Lower lobe of right lung (tissue), 2 donors: Measurements from ENCODE around the gene AKAP6. TPM values are rescaled to one million over a fixed set of nuclear protein-coding genes. Genes with fewer than 3 reads are reported as not detected.

Experiments
- ATAC-seq, 2 donors: fragments of 200-7000 bp; cut with Tn5 transposase; one replicate each; pipeline ENCODE4 v1.9.1; 2020 to 2022; ENCODE audit warnings: mild to moderate bottlenecking in 2 of 2, moderate library complexity in 2 of 2
- DNase-seq: peaks from one replicate; pipeline ENCODE4 v3.0.0-alpha.2; 2020
- H3K27ac ChIP-seq: fragments of 200-600 bp; one replicate; pipeline ENCODE4 v1.8.0; 2022
- H3K27me3 ChIP-seq: fragments of 200-600 bp; one replicate; pipeline ENCODE4 v1.8.0; 2022; ENCODE audit warnings: low read depth
- H3K36me3 ChIP-seq: fragments of 200-600 bp; one replicate; pipeline ENCODE4 v1.8.0; 2022; ENCODE audit warnings: mild to moderate bottlenecking
- H3K4me1 ChIP-seq: fragments of 200-600 bp; one replicate; pipeline ENCODE4 v1.8.0; 2022
- H3K4me3 ChIP-seq: fragments of 200-600 bp; one replicate; pipeline ENCODE4 v1.8.0; 2022; ENCODE audit warnings: mild to moderate bottlenecking
- H3K9me3 ChIP-seq: fragments of 200-600 bp; one replicate; pipeline ENCODE4 v1.8.0; 2022
- intact Hi-C: fragments of 100-400 bp; cut with DNase I; formaldehyde crosslinking; loops from one replicate; pipeline ENCODE4 v1.11.0; 2022
- total RNA-seq: library from RNA; stranded (reverse); fragmentation: NEBNext Ultra II Directional; extraction: Animal tissue kit (Norgen Biotek cat#: 25700); gene quantifications from one replicate; pipeline ENCODE4 v1.2.1, GENCODE V29; 2021
- TF ChIP-seq, protein P1 (sequence below): fragments of 200-600 bp; IDR thresholded peaks from one replicate; pipeline ENCODE4 v1.8.0; 2022; ENCODE audit warnings: antibody characterized with exemption, mild to moderate bottlenecking
- donor health status: DM: no; HTN: yes; CAD: no; lungs with severe emphysema.

AKAP6 gene
- total RNA-seq, 1 donor from 2014 or later, result 8.6 TPM

GRCh38 chr14:32601069-32601468 is 272.0 kb downstream of the AKAP6 start:
- Histone ChIP-seq H3K27me3 (no peaks in the 10 kb centered on the region), H3K4me1 (no peaks in the 10 kb centered on the region), H3K9me3 (no peaks in the 10 kb centered on the region), H3K27ac (no peak overlapping the region), H3K4me3 (no peak overlapping the region), H3K36me3 (no peaks in the 10 kb centered on the region)
- ATAC-seq (no peak), DNase-seq (no peak)
- TF ChIP-seq, protein P1, sequence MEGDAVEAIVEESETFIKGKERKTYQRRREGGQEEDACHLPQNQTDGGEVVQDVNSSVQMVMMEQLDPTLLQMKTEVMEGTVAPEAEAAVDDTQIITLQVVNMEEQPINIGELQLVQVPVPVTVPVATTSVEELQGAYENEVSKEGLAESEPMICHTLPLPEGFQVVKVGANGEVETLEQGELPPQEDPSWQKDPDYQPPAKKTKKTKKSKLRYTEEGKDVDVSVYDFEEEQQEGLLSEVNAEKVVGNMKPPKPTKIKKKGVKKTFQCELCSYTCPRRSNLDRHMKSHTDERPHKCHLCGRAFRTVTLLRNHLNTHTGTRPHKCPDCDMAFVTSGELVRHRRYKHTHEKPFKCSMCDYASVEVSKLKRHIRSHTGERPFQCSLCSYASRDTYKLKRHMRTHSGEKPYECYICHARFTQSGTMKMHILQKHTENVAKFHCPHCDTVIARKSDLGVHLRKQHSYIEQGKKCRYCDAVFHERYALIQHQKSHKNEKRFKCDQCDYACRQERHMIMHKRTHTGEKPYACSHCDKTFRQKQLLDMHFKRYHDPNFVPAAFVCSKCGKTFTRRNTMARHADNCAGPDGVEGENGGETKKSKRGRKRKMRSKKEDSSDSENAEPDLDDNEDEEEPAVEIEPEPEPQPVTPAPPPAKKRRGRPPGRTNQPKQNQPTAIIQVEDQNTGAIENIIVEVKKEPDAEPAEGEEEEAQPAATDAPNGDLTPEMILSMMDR, result no peak
- intact Hi-C loops, result loop anchor here (5.0 kb wide), 1 partner anchor 351 kb away; no protein-coding TSS in a partner anchor

DNA sequence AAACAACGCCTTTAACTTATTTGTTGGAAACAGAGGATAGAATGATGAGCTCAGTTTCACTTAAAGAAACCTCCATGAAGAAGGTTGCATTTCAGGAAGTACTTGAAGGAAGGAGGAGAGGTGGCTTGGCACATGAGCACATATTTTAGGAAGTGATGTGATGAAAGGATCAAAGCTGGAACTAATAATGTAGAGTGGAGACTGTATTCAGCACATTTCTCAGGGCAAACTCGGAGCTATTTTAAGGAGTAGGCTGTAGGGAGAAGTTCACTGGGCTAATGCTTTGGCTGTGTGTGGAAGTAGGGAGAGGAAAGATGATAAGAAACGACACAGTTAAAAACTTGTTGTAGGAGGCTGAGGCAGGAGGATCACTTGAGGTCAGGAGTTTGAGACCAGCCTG is 272.8 kb downstream of the AKAP6 start:
- Histone ChIP-seq H3K36me3 (no peaks in the 10 kb centered on the region), H3K27me3 (no peaks in the 10 kb centered on the region), H3K4me3 (no peak overlapping the region), H3K4me1 (no peaks in the 10 kb centered on the region), H3K27ac (no peak overlapping the region), H3K9me3 (no peaks in the 10 kb centered on the region)
- TF ChIP-seq, protein P1, result no peak
- intact Hi-C loops, result loop anchor here (5.0 kb wide), 1 partner anchor 350 kb away; no protein-coding TSS in a partner anchor
- ATAC-seq (peak in 1 of 2 donors; percentile 32), DNase-seq (no peak)

- Histone ChIP-seq H3K36me3 (no peaks in the 10 kb centered on the region), H3K4me3 (no peak overlapping the region), H3K27me3 (no peaks in the 10 kb centered on the region), H3K9me3 (no peaks in the 10 kb centered on the region), H3K27ac (no peak overlapping the region), H3K4me1 (no peaks in the 10 kb centered on the region)
- DNase-seq (no peak), ATAC-seq (no peak)
- intact Hi-C loops, result loop anchor here (5.0 kb wide), 1 partner anchor 350 kb away; no protein-coding TSS in a partner anchor
- TF ChIP-seq, protein P1, result no peak
Measured at GRCh38 chr14:32602699-32603098, 273.6 kb downstream of the AKAP6 start.

DNA sequence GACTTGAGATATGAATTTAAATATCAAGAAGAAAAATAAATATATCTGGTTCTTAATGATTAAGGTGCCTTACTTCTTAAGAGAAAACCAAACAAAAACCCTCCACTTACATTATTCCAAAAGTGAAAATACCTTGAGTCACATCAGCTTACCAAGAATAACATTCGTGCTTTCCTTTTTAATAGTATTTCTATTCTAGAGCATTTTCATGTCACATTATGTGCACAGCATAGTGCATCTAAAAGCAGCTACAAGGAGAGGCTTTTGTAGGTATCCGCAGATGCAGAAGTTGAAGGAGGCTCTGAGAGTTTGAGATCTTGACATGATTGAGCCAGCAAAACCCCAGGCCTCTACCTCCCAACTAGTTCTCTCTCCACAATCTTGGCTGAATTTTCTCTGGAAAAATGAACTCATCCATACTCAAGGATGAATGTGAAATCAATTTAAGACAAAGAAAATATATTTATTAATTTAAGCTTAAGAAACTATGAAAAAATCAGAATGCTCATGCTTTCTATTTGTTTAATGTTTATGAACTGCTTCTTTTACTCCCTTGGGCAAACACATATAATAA is 275.0 kb downstream of the AKAP6 start:
- H3K4me3 ChIP-seq, result no peak overlapping the region
- H3K27ac ChIP-seq, result no peak overlapping the region
- H3K9me3 ChIP-seq, result no peaks in the 10 kb centered on the region
- ATAC-seq (no peak), DNase-seq (no peak)
- H3K27me3 ChIP-seq, result no peaks in the 10 kb centered on the region
- no peaks in the 10 kb centered on the region for H3K4me1 ChIP-seq
- no peaks in the 10 kb centered on the region for H3K36me3 ChIP-seq
- TF ChIP-seq, protein P1, result no peak
- intact Hi-C loops, result loop anchor here (5.0 kb wide), 1 partner anchor 348 kb away; no protein-coding TSS in a partner anchor

- H3K27ac ChIP-seq, result no peak overlapping the region
- TF ChIP-seq, protein P1, result no peak
- no peaks in the 10 kb centered on the region for H3K4me1 ChIP-seq
- H3K27me3 ChIP-seq, result no peaks in the 10 kb centered on the region
- DNase-seq, result no peak
- intact Hi-C loops, result no loop called here
- no peak for ATAC-seq
- no peaks in the 10 kb centered on the region for H3K9me3 ChIP-seq
- no peaks in the 10 kb centered on the region for H3K36me3 ChIP-seq
- H3K4me3 ChIP-seq, result no peak overlapping the region
Measured at GRCh38 chr14:32606301-32606700, 277.2 kb downstream of the AKAP6 start.
